ENCODE results near the gene TEC.
"Not testable (repeated sequence)": the region's sequence is repeated elsewhere in the genome, so short reads cannot be mapped to it uniquely, and the experiment has no call there.

Gene TEC

GRCh38 chr4:48193921-48194468, 75.6 kb downstream of the TEC start:
- DNase-seq, result no peak

GRCh38 chr4:48193096-48193836, 76.4 kb downstream of the TEC start:
- DNase-seq, result no peak

- DNase-seq, result no peak
These were observed 77.9 kb downstream of the TEC start for GRCh38 chr4:48191758-48192157.

GRCh38 chr4:48190839-48191238, 78.8 kb downstream of the TEC start:
- DNase-seq, result no peak

GRCh38 chr4:48189731-48190130, 79.9 kb downstream of the TEC start:
- DNase-seq, result no peak

- no peak for DNase-seq
These were observed 81.2 kb downstream of the TEC start for GRCh38 chr4:48188390-48188789.

- no peak for DNase-seq
These were observed 81.8 kb downstream of the TEC start for GRCh38 chr4:48187813-48188212.

- DNase-seq, result not testable (repeated sequence)
These were observed 82.6 kb downstream of the TEC start for GRCh38 chr4:48187066-48187465.

- DNase-seq, result not testable (repeated sequence)
These were observed 83.2 kb downstream of the TEC start for GRCh38 chr4:48186394-48186793.

GRCh38 chr4:48184882-48185281, 84.8 kb downstream of the TEC start:
- no peak for DNase-seq

GRCh38 chr4:48180234-48180633, 89.4 kb downstream of the TEC start:
- no peak for DNase-seq

GRCh38 chr4:48178931-48179330, 90.7 kb downstream of the TEC start:
- DNase-seq, result no peak

GRCh38 chr4:48175806-48176205, 93.8 kb downstream of the TEC start:
- DNase-seq, result no peak

GRCh38 chr4:48175328-48175727, 94.3 kb downstream of the TEC start:
- no peak for DNase-seq

- DNase-seq, result no peak
These were observed 96.3 kb downstream of the TEC start for GRCh38 chr4:48173056-48173991.

GRCh38 chr4:48172651-48173050, 97.0 kb downstream of the TEC start:
- no peak for DNase-seq

GRCh38 chr4:48169636-48170035, 100.0 kb downstream of the TEC start:
- no peak for DNase-seq

- DNase-seq, result no peak
These were observed 101.9 kb downstream of the TEC start for GRCh38 chr4:48167538-48168263.

- not testable (repeated sequence) for DNase-seq
These were observed 105.1 kb downstream of the TEC start for GRCh38 chr4:48164561-48164960.

GRCh38 chr4:48163746-48164145, 105.9 kb downstream of the TEC start:
- DNase-seq, result no peak

GRCh38 chr4:48162162-48162561, 107.5 kb downstream of the TEC start:
- DNase-seq, result no peak

- no peak for DNase-seq
These were observed 112.4 kb downstream of the TEC start for GRCh38 chr4:48157271-48157670.

GRCh38 chr4:48156423-48156822, 113.2 kb downstream of the TEC start:
- DNase-seq, result no peak

Measured in activated naive CD4-positive, alpha-beta T cell treated with Interleukin-2 at 50 U/mL for 16 hours (primary cell).